NK-92 (cell line): Measurements from ENCODE around the gene FAM131C.
"Not testable (repeated sequence)": the region's sequence is repeated elsewhere in the genome, so short reads cannot be mapped to it uniquely, and the experiment has no call there.

Experiments used
- DNase-seq: peaks from one replicate; lab custom pipeline; 2025; ENCODE audit not compliant: unreplicated experiment; lab: John Stamatoyannopoulos, UW

Gene FAM131C

GRCh38 chr1:16077406-16078245, 4.2 kb upstream of the FAM131C start:
- DNase-seq, result no peak

- DNase-seq, result no peak
Measured at GRCh38 chr1:16076865-16077238, 3.4 kb upstream of the FAM131C start.

GRCh38 chr1:16076031-16076864, 2.8 kb upstream of the FAM131C start:
- no peak for DNase-seq

GRCh38 chr1:16075337-16076030, 2.0 kb upstream of the FAM131C start:
- no peak for DNase-seq

GRCh38 chr1:16074217-16074616, 766 bp upstream of the FAM131C start:
- DNase-seq, result no peak

GRCh38 chr1:16072616-16073484, 601 bp downstream of the FAM131C start:
- no peak for DNase-seq

- no peak for DNase-seq
Measured at GRCh38 chr1:16072095-16072494, 1.4 kb downstream of the FAM131C start.

- DNase-seq, result no peak
Measured at GRCh38 chr1:16071614-16072013, 1.8 kb downstream of the FAM131C start.

- no peak for DNase-seq
Measured at GRCh38 chr1:16070640-16071355, 2.7 kb downstream of the FAM131C start.

- no peak for DNase-seq
Measured at GRCh38 chr1:16068356-16069270, 4.8 kb downstream of the FAM131C start.

- no peak for DNase-seq
Measured at GRCh38 chr1:16067933-16068332, 5.5 kb downstream of the FAM131C start.

GRCh38 chr1:16067127-16067768, 6.2 kb downstream of the FAM131C start:
- no peak for DNase-seq

- no peak for DNase-seq
Measured at GRCh38 chr1:16066245-16066644, 7.2 kb downstream of the FAM131C start.

GRCh38 chr1:16065269-16065576, 8.2 kb downstream of the FAM131C start:
- no peak for DNase-seq

GRCh38 chr1:16064536-16065268, 8.7 kb downstream of the FAM131C start:
- DNase-seq, result no peak

GRCh38 chr1:16063921-16064320, 9.5 kb downstream of the FAM131C start:
- DNase-seq, result no peak

- DNase-seq, result no peak
Measured at GRCh38 chr1:16063226-16063829, 10.1 kb downstream of the FAM131C start.

- DNase-seq, result not testable (repeated sequence)
Measured at GRCh38 chr1:16062687-16063075, 10.8 kb downstream of the FAM131C start.
